Tongue (tissue), 2 donors: ENCODE data around the gene FBXL19. TPM values are rescaled to one million over a fixed set of nuclear protein-coding genes. Genes with fewer than 3 reads are reported as not detected.
A peak's percentile ranks its signal among the peaks of the same experiment; 100 is the strongest.

Source experiments
- DNase-seq: peaks from one replicate; pipeline ENCODE4 v3.0.0-alpha.2; 2015
- total RNA-seq: library from RNA; depleted of rRNA; stranded (reverse); fragments of >200 nt; gene quantifications from one replicate; pipeline ENCODE4 v1.2.3, GENCODE V29; 2014

The FBXL19 gene
- total RNA-seq, 1 donor from 2014 or later = 9.3 TPM

- DNase-seq = no peak
Measured at GRCh38 chr16:30966033-30966619, 42.8 kb downstream of the FBXL19 start.

GRCh38 chr16:30967795-30968194 is 44.4 kb downstream of the FBXL19 start:
- no peak for DNase-seq

GRCh38 chr16:30969246-30969842 is 46.0 kb downstream of the FBXL19 start:
- DNase-seq = no peak

- DNase-seq = no peak
Measured at GRCh38 chr16:30971298-30971697, 47.9 kb downstream of the FBXL19 start.

- DNase-seq = no peak
Measured at GRCh38 chr16:30972872-30973271, 49.5 kb downstream of the FBXL19 start.

- no peak for DNase-seq
Measured at GRCh38 chr16:30974348-30974747, 51.0 kb downstream of the FBXL19 start.

- DNase-seq = no peak
Measured at GRCh38 chr16:30976486-30976885, 53.1 kb downstream of the FBXL19 start.

- DNase-seq = no peak
Measured at GRCh38 chr16:30977502-30977901, 54.1 kb downstream of the FBXL19 start.

GRCh38 chr16:30979170-30980022 is 56.0 kb downstream of the FBXL19 start:
- DNase-seq = no peak

GRCh38 chr16:30980023-30980371 is 56.6 kb downstream of the FBXL19 start:
- no peak for DNase-seq

- DNase-seq = no peak
Measured at GRCh38 chr16:30980434-30980833, 57.1 kb downstream of the FBXL19 start.

- no peak for DNase-seq
Measured at GRCh38 chr16:30980959-30981358, 57.6 kb downstream of the FBXL19 start.

GRCh38 chr16:30982548-30983288 is 59.3 kb downstream of the FBXL19 start:
- no peak for DNase-seq

- DNase-seq = no peak
Measured at GRCh38 chr16:30983289-30983889, 60.0 kb downstream of the FBXL19 start.

- DNase-seq = no peak
Measured at GRCh38 chr16:30983898-30984610, 60.7 kb downstream of the FBXL19 start.

- DNase-seq = peak; percentile 93
Measured at GRCh38 chr16:30984669-30985400, 61.5 kb downstream of the FBXL19 start, which contains the start of gene HSD3B7. HSD3B7 (plus strand) TSS chr16:30985207; CDS start chr16:30985659, 452 bp downstream.

- peak; percentile 69 for DNase-seq
Measured at GRCh38 chr16:30985401-30986128, 62.2 kb downstream of the FBXL19 start.

- DNase-seq = no peak
Measured at GRCh38 chr16:30986129-30986991, 63.0 kb downstream of the FBXL19 start.

- no peak for DNase-seq
Measured at GRCh38 chr16:30987581-30988190, 64.3 kb downstream of the FBXL19 start.
